Neural crest cell (in vitro differentiated cells): Measurements from ENCODE around the gene MAP3K21. TPM values are rescaled to one million over a fixed set of nuclear protein-coding genes. Genes with fewer than 3 reads are reported as not detected.

Source experiments
- DNase-seq: peaks from one replicate; pipeline ENCODE4 v3.0.0; 2021; ENCODE audit warnings: low read depth, mixed read lengths, low spot score
- H3K27ac Mint-ChIP-seq: one replicate; pipeline ENCODE4 v1.8.0; 2021; ENCODE audit warnings: mild to moderate bottlenecking, mixed read lengths; ENCODE audit not compliant: unreplicated experiment
- H3K27me3 Mint-ChIP-seq: 2 replicates; pipeline ENCODE4 v1.8.0; 2021; ENCODE audit warnings: low read depth, mild to moderate bottlenecking, mixed read lengths
- H3K36me3 Mint-ChIP-seq: 2 replicates; pipeline ENCODE4 v1.8.0; 2021; ENCODE audit warnings: low read depth, mild to moderate bottlenecking, mixed read lengths
- H3K4me1 Mint-ChIP-seq: 2 replicates; pipeline ENCODE4 v1.8.0; 2021; ENCODE audit warnings: mixed read lengths
- H3K4me3 Mint-ChIP-seq: one replicate; pipeline ENCODE4 v1.8.0; 2021; ENCODE audit warnings: mild to moderate bottlenecking, mixed read lengths
- H3K9me3 Mint-ChIP-seq: 2 replicates; pipeline ENCODE4 v1.8.0; 2021; ENCODE audit warnings: mixed read lengths
- total RNA-seq: library from RNA; stranded (reverse); gene quantifications from 2 replicates; pipeline ENCODE4 v1.2.1, GENCODE V29; 2021
- TF ChIP-seq, protein P1 (sequence below): fragments of 200-600 bp; sonication (generic); conservative IDR thresholded peaks from 2 replicates; pipeline ENCODE4 v1.5.0; 2021; ENCODE audit warnings: antibody characterized with exemption, mild to moderate bottlenecking

Gene MAP3K21
- total RNA-seq, 1 donor from 2014 or later = 0.51 TPM

DNA sequence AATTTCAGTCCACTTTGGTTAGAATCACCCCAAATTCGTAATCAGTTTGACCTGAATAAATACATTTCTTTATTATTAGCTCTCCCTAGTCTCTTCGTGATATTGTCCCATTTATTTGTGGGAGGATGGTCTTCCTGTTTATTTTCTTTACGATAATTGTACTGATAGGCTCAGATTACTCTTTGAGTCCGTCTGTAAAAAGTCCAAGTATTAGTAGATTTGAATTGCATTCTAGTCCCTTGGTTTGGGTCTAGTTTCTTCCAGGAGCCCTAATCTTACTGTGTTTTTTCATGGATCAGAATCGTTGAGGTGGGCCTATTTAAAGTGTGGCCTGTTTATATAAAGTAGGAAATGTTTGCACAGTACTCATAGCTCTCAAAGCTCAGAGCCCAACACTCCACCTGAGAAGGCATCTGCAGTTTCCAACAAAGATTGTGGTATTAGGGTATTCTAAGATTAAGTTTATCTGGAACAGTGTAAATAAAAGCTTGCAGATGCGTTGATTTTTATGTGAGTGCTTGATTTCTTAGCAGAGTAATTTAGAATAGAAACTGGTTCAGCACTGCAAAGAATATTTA is 33.1 kb downstream of the MAP3K21 start:
- H3K4me1 Mint-ChIP-seq = no peaks in the 10 kb centered on the region
- DNase-seq = no peak
- TF ChIP-seq, protein P1, sequence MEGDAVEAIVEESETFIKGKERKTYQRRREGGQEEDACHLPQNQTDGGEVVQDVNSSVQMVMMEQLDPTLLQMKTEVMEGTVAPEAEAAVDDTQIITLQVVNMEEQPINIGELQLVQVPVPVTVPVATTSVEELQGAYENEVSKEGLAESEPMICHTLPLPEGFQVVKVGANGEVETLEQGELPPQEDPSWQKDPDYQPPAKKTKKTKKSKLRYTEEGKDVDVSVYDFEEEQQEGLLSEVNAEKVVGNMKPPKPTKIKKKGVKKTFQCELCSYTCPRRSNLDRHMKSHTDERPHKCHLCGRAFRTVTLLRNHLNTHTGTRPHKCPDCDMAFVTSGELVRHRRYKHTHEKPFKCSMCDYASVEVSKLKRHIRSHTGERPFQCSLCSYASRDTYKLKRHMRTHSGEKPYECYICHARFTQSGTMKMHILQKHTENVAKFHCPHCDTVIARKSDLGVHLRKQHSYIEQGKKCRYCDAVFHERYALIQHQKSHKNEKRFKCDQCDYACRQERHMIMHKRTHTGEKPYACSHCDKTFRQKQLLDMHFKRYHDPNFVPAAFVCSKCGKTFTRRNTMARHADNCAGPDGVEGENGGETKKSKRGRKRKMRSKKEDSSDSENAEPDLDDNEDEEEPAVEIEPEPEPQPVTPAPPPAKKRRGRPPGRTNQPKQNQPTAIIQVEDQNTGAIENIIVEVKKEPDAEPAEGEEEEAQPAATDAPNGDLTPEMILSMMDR = no peak
- H3K4me3 Mint-ChIP-seq = no peak overlapping the region
- H3K27me3 Mint-ChIP-seq = peaks cover 9% of the 10 kb centered on the region
- no peaks in the 10 kb centered on the region for H3K9me3 Mint-ChIP-seq
- H3K27ac Mint-ChIP-seq = no peak overlapping the region
- no peaks in the 10 kb centered on the region for H3K36me3 Mint-ChIP-seq

DNA sequence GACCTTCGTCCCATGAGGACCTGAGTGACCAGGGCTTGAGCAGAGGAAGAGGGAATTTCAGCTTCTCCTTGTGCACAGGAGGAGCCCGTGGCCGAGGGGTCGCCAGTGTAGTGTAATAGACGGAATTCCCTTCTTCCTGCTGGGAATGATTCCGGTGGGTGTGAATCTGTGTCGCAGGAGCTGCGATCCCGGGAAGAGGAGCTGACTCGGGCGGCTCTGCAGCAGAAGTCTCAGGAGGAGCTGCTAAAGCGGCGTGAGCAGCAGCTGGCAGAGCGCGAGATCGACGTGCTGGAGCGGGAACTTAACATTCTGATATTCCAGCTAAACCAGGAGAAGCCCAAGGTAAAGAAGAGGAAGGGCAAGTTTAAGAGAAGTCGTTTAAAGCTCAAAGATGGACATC is 34.4 kb downstream of the MAP3K21 start:
- H3K4me3 Mint-ChIP-seq = no peak overlapping the region
- H3K27ac Mint-ChIP-seq = no peak overlapping the region
- no peaks in the 10 kb centered on the region for H3K9me3 Mint-ChIP-seq
- DNase-seq = no peak
- H3K36me3 Mint-ChIP-seq = no peaks in the 10 kb centered on the region
- peaks cover 9% of the 10 kb centered on the region for H3K27me3 Mint-ChIP-seq
- no peaks in the 10 kb centered on the region for H3K4me1 Mint-ChIP-seq
- TF ChIP-seq, protein P1 = no peak

DNA sequence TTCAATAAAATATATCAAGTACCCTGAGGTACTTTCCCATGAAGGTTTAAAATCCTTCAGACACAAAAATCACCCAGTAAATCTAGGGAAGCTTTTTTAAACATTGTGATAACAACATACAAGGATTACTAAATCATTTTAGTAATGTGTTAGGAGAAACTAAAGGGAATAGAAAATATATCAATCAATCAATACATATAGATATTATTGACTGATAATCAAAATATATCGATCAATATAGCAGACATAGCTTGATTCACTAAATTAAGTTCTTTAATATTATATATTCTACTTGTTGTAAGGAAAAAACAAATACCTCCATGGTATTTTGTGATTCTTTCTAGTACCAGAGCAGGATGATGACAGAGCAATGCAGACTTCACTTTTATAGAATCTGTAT is 35.2 kb downstream of the MAP3K21 start:
- Mint-ChIP-seq H3K27me3 (peaks cover 9% of the 10 kb centered on the region), H3K27ac (no peak overlapping the region), H3K4me3 (no peak overlapping the region), H3K9me3 (no peaks in the 10 kb centered on the region), H3K4me1 (no peaks in the 10 kb centered on the region), H3K36me3 (no peaks in the 10 kb centered on the region)
- TF ChIP-seq, protein P1 = no peak
- no peak for DNase-seq

DNA sequence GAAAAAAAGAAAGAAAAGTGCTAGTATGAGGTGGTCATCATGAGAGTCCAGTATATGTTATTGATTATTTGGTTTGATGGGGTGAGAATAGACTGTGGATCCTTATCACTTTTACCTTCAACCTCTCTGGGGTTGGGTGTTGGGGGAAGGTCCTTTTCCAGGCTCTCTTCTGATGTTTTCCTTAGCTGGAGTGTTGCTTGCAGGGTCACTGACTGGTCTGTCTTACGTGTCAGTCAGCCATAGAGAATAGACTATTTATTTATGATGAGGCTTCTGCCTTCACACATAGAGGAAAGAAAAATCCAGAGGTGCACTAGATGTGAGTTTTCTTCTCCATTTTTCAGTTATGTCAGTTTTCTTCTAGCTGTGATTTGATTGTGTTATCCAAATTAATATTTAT is 36.5 kb downstream of the MAP3K21 start:
- Mint-ChIP-seq H3K27ac (no peak overlapping the region), H3K4me1 (no peaks in the 10 kb centered on the region), H3K27me3 (peaks cover 9% of the 10 kb centered on the region), H3K4me3 (no peak overlapping the region), H3K36me3 (no peaks in the 10 kb centered on the region), H3K9me3 (no peaks in the 10 kb centered on the region)
- no peak for DNase-seq
- TF ChIP-seq, protein P1 = no peak

DNA sequence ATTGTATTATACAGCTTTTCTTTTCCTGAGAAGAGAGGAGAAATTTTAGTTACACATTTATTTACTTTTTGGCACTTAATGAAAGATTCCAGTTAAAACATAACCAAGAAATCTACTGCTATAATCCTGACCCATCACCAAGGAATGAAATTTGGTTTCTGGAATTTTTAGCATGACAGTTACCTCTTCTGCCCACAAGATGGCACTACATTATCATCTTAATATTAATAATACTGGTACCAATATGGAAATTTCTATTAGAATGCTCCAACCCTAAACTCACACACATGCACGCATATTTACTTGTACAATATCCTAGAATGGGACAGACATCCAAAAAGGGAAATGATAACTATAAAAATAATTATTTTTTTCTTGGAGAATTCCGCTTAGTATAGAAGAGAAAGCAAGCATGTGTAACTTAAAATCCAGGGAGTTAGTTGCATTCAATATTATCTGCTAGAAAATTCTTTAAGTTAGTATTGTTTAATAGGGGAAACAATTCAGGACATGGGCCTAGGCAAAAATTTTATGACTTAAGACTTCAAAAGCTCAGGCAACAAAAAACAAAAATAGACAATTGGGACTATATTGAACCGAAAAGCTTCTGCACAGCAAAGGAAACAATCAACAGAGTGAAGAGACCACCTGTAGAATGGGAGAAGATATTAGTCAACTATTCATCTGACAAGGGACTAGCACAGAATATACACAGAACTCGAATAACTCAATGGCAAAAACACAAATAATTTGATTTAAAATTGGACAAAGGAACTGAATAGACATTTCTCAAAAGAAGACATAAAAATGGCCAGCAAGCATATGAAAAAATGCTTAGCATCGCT is 37.4 kb downstream of the MAP3K21 start:
- TF ChIP-seq, protein P1 = peak; percentile 83
- Mint-ChIP-seq H3K27me3 (peaks cover 9% of the 10 kb centered on the region), H3K9me3 (no peaks in the 10 kb centered on the region), H3K27ac (no peak overlapping the region), H3K36me3 (no peaks in the 10 kb centered on the region), H3K4me1 (no peaks in the 10 kb centered on the region), H3K4me3 (no peak overlapping the region)
- DNase-seq = no peak
